Mononuclear cell (primary cell): ENCODE data around the gene CSKMT. TPM values are rescaled to one million over a fixed set of nuclear protein-coding genes. Genes with fewer than 3 reads are reported as not detected.
"Not testable (repeated sequence)": the region's sequence is repeated elsewhere in the genome, so short reads cannot be mapped to it uniquely, and the experiment has no call there.

Experiments used
- H3K27me3 ChIP-seq: 2 replicates; pipeline ENCODE4 v1.6.0; 2011; ENCODE audit warnings: low read length, control low read depth; ENCODE audit not compliant: insufficient read depth
- H3K4me1 ChIP-seq: 2 replicates; pipeline ENCODE4 v1.5.1; 2011; ENCODE audit warnings: mild to moderate bottlenecking, low read length, control low read depth; ENCODE audit not compliant: insufficient read depth
- H3K4me3 ChIP-seq: 2 replicates; pipeline ENCODE4 v1.5.1; 2011; ENCODE audit warnings: mild to moderate bottlenecking, low read length, moderate library complexity
- H3K9me3 ChIP-seq: 2 replicates; pipeline ENCODE4 v1.5.1; 2011; ENCODE audit warnings: low read depth, mild to moderate bottlenecking, control low read depth, low read length
- total RNA-seq: library from RNA; depleted of rRNA; stranded (reverse); fragments of >200 nt; gene quantifications from one replicate; pipeline ENCODE4 v1.2.3, GENCODE V29; 2012

The CSKMT gene
- total RNA-seq, 1 donor, result 58.0 TPM

DNA sequence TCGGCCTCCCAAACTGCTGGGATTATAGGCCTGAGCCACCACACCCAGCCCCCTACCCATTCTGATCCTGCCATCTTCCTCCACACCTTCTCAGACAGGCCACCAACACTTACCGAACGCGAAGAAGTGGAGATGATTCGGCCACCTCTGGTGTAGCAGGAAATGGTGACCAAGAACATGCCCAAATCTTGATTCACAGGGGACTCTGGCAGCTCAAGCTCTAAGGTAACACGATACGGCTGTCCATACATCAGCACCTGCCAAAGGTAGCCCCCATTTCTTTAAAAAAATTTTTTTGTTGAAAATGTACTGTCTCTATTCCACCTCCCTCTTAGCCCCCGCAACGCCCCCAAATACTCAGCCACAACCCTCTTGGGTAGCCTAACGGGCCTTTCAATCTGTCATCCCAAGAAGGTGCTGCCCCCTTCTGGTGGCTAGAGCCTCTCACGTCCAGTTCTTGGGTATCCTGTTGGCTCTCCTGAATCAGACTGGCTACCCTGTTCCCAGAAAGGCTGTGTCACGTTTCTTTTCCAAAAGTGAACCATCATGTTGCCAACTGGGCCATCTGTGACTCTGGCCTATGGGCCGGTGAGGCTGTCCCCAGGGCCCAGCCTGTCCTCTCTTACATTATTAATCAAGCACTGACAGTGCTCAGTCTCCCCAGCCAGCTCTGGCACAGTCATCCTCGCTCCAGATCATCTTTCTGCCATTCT, 29.5 kb downstream of the CSKMT start:
- Histone ChIP-seq H3K9me3 (no peaks in the 10 kb centered on the region), H3K4me3 (no peak overlapping the region), H3K4me1 (no peaks in the 10 kb centered on the region), H3K27me3 (no peaks in the 10 kb centered on the region)

DNA sequence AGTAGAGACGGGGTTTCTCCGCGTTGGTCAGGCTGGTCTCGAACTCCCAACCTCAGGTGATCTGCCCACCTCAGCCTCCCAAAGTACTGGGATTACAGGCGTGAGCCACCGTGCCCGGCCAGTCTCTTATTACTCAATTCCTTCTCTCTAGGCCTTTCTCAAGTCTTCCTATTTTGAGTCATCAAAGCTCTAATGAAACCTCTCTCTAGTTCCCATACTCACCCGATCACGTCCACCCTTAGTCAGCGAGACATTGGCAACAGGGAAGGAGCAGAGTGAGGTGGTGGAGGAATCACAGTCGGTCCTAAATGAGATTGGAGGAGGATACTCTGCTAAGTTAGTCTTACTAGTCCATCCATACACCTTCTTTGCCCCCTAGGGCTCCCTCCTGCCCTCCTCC, 37.1 kb downstream of the CSKMT start:
- Histone ChIP-seq H3K9me3 (no peaks in the 10 kb centered on the region), H3K4me3 (no peak overlapping the region), H3K27me3 (no peaks in the 10 kb centered on the region), H3K4me1 (peaks cover 49% of the 10 kb centered on the region)

DNA sequence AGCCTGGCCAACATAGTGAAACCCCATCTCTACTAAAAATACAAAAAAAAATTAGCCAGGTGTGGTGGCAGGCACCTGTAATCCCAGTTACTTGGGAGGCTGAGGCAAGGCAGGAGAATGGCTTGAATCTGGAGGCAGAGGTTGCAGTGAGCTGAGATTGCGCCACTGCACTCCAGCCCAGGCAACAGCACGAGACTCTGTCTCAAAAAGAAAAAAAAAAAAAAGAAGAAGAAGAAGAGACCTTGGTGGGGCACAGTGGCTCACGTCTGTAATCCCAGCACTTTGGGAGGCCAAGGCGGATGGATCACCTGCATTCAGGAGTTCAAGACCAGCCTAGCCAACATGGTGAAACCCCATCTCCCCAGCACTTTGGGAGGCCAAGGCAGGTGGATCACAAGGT, 38.8 kb downstream of the CSKMT start:
- H3K4me3 ChIP-seq, H3K9me3 ChIP-seq, H3K27me3 ChIP-seq: not testable (repeated sequence)
- H3K4me1 ChIP-seq, result peaks cover 66% of the 10 kb centered on the region

DNA sequence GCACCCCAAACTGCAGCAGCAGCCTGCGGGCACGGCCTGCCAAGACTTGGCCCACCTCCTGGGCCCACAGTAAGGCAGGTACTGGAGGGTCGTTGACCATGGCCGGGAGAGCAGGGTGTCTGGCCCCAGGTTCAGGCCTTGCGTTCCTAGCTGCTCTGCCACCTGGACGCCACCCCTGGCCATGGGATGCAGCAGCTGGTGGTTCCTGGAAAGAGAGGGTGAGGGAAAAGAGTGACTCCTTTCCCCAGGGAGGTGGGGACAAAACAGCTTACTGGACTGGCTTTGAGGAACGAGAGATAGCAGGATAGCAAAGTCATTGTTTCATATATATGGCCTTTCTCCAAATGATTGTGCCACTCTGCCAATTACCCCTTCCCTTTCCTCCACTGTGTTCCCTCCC, 40.3 kb downstream of the CSKMT start:
- peaks cover 74% of the 10 kb centered on the region for H3K4me1 ChIP-seq
- H3K4me3 ChIP-seq, result peak overlapping the region; percentile 61

DNA sequence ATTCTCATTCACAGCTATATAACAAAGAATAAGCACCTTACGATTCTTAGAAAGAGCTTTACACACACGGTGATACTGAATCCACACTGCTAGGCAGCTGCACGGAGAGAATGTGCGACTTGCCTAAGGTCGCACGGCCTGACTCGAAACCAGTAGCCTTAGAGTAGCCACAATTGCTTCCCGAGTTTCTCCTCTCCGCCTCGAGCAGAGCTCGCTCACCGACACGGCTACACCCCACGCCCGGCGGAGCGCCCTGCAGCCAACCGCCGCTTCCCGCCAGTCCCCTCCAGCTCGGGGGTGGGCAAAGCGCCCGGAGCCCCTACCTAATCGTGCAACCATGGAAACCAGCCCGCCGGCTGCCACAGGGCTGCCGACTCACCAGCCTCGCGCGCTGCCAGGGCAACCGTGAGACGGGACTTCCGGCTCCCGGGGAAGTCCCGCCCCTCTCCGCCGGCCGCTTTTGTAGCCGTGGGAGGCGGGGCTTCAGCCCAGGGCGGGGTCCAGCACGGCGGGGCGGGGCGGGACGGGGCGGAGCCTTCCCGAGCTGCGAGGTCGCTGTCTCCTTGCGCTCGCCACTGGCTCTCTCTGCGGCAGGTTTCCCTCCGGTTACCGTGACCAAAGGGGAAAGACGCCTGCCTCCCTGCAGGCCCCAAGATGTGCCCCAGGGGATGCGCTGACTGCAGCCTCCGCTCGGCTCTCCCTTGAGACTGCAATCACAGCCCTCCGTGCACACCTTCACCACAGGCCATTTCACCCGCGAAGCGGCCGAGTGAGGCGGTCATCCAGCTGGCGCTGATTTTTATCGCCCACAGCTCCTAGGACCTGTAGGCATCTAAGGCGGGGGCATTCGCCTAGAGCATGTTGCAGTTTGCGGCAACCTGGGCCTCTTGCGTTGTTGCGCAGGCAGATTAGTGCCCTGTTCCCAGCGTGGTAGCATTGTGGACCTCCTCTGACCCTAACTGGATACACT, 41.1 kb downstream of the CSKMT start:
- peak overlapping the region; percentile 61 for H3K4me3 ChIP-seq

More for the DNA sequence above, 40.3 kb downstream of the CSKMT start:
- no peaks in the 10 kb centered on the region for H3K27me3 ChIP-seq
- H3K9me3 ChIP-seq, result no peaks in the 10 kb centered on the region

DNA sequence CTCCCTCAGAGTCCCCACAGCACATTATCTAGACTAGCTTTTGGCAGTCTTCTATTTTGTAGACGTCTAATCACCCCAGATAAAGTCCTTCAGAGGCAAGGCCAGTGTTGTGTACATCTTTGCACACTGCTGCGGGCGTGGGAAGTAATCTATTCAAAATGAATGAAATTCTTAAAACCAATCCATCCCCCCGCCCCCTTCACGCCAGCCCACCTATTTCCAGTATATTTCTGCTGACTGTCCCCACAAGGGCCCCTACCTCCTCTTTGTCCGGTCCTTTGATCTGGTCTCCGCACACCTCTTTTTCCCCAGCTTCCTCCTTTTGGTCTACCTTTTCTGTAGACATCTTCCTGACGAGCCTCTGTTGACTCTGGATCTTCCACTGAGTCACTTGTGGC, 41.7 kb downstream of the CSKMT start:
- Histone ChIP-seq H3K27me3 (no peaks in the 10 kb centered on the region), H3K4me1 (peaks cover 76% of the 10 kb centered on the region), H3K4me3 (no peak overlapping the region), H3K9me3 (no peaks in the 10 kb centered on the region)

More for the DNA sequence above, 41.1 kb downstream of the CSKMT start:
- H3K9me3 ChIP-seq, result no peaks in the 10 kb centered on the region
- H3K4me1 ChIP-seq, result peaks cover 78% of the 10 kb centered on the region
- H3K27me3 ChIP-seq, result no peaks in the 10 kb centered on the region

DNA sequence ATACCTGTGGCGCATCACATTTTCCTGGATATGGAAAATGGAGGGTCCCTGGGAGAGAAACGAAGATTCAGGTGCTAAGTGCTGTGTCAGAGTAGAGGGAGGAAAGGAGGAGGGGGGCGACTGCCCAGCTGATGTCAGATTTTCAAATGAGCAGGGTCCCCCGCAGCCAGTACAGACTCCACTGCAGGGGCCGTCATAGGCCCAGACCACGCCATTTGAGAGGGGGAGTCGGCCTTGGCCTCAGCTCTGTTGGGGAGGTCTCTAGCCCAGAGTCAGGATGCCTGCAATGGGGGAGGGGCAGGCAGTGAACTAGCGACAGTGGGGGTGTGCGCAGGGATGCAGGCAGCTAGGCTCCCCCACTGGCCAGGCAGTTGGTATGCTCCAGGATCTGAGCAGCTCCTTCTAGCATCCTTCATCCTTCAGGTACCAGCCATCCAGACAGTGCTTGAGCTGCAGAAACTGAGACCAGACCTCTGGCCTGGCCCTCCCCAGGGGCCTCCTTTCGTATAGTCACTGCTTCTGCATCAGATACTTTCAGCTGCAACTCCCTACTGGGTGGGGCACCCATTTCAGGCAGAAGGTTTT, 42.3 kb downstream of the CSKMT start, which contains the start of the genes BSCL2 and GNG3:
Gene BSCL2, minus strand, starts transcription at position 148 of the 585 bp plus-strand sequence. CDS start 229 bp downstream, outside the sequence.
Gene GNG3, plus strand, starts transcription at position 400 of the 585 bp plus-strand sequence. CDS start 620 bp downstream, outside the sequence.
- peaks cover 76% of the 10 kb centered on the region for H3K4me1 ChIP-seq
- H3K9me3 ChIP-seq, result no peaks in the 10 kb centered on the region
- H3K4me3 ChIP-seq, result peak within 1 kb of the TSS; percentile 61
- H3K27me3 ChIP-seq, result no peaks in the 10 kb centered on the region

DNA sequence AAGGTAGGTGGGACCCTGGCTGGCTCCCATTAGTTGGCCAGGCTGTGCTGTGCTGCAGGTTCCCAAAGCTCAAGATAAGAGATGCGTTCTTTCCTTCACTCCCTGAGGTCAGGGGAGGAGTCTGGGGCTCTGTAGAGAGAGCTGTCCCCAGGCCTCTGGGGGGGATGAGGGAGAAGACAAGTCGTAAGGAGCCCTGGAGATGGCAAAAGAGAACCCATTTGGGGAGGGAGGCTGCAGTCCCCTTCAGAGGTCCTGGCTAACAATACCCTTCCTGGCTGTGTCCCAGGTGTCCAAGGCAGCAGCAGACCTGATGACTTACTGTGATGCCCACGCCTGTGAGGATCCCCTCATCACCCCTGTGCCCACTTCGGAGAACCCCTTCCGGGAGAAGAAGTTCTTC, 43.3 kb downstream of the CSKMT start:
- Histone ChIP-seq H3K4me3 (no peak overlapping the region), H3K9me3 (no peaks in the 10 kb centered on the region), H3K4me1 (peaks cover 67% of the 10 kb centered on the region), H3K27me3 (no peaks in the 10 kb centered on the region)

DNA sequence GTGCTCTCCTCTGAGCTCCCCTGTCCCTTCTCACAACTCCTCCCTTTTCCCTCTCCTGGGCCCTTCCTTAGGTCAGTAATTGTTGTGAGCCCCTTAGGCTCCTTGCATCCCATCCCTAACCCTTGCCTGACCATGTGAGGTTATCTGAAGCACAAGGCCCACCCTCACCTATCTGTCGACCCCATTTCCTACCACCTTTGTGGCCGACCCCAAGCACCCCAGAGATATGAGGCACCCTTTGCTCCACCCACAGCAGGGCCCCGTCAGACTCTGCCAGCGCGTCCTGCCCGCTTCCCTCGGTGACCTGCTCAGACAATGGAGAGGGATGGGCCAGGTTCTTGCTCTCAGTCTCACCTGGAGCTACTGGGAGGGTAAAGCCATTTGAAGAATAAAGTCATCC, 43.7 kb downstream of the CSKMT start:
- Histone ChIP-seq H3K9me3 (no peaks in the 10 kb centered on the region), H3K4me3 (peak overlapping the region; percentile 67), H3K4me1 (peaks cover 65% of the 10 kb centered on the region), H3K27me3 (no peaks in the 10 kb centered on the region)

DNA sequence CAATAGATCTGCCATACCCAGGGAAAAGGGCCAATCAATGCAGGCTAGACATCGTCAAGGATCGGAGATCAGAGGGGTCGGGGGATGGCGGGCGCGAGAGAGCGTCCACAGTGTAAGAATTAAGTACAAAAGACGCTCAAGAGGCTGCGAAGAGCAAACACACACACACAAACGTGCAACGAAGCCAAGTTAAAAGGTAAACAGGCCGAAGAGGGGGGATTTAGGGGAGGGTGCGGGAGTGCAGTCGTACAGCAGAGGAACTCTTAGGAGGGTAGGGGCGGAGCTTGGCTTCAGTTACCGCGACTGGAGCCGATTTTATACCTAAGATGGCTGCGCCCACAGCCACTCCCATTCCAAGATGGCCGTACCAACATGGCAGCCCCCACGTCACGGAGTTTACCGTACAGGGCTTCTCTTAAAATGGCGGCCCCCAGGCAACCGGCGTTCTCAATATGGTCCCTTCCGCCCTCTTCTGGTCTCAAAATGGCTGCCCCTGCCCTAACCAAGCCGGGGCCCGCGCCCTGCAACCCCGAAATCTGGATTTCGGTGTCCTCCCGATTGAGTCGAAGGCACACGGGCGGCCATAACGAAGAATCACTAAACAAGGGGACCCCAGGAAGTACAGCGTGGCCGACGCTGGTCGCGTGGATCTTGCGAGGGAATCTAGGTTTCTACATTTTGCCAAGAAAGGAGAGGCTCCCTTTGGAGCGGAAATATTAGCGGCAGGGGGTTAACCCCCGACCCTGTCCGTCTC, 44.3 kb downstream of the CSKMT start:
- Histone ChIP-seq H3K27me3 (no peaks in the 10 kb centered on the region), H3K4me1 (peaks cover 59% of the 10 kb centered on the region), H3K4me3 (peak overlapping the region; percentile 67), H3K9me3 (no peaks in the 10 kb centered on the region)

DNA sequence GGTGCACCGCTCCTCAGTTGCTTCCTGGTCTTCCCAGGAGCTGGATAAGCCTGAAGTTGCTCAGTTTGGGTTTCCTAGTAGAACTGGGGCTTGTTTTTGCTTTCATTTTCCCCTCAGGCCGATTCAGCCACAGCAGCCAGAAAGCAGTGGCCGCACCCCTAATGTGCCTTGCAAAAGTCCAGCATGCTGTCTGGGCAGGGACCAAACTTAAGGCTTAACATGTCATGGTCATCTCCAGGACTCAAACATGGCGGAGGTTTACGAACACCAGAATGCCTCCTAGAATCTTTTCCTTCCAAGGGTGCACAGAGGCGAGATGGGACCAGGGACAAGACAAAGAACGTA, 44.9 kb downstream of the CSKMT start:
- no peaks in the 10 kb centered on the region for H3K9me3 ChIP-seq
- H3K4me3 ChIP-seq, result peak overlapping the region; percentile 67
- H3K4me1 ChIP-seq, result peaks cover 54% of the 10 kb centered on the region
- H3K27me3 ChIP-seq, result no peaks in the 10 kb centered on the region

DNA sequence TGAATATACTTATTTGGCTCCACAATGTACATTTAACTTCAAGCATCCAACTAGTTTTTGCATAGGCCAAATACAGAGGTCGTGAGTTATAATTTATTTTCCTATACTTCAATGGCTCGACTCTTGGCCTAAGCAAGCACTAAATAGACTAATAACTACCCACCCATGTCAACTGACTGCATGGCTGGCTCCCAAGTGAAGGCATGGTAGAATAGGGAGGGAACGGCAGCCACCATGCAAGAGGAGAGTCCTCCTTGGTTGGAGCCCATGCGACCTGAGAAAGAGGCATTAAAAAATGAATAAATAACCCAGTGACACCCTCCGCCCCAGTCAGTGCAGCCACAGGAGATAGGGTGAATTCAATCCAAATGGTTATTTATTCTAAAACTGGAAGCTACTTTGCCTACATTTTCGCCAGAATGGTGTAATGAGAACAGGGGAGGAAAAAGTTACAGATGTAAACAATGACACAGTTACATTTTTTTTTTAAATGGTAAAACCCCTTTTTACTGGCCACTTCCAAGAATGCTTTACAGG, 47.2 kb downstream of the CSKMT start:
- no peak overlapping the region for H3K4me3 ChIP-seq

DNA sequence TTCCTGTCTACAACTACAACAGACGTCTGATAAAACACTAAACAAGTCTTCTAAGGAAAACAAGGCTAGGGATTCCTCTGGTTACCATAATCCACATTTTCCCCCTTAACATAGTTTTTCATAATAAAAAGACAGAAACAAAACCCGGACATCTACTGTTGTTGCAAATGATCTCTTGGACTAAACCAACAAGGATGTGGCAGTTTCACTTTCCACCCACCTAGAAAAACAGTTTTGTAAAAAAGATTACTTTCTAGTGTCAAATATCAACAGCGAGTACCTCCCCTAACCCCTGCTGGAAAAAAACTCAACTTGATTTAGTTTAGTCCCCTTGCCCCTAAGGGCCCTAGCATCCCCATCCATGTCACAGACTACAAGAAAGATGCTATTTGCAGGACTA, 47.7 kb downstream of the CSKMT start:
- no peak overlapping the region for H3K4me3 ChIP-seq
- peaks cover 29% of the 10 kb centered on the region for H3K4me1 ChIP-seq
- H3K27me3 ChIP-seq, result no peaks in the 10 kb centered on the region
- H3K9me3 ChIP-seq, result no peaks in the 10 kb centered on the region

More for the DNA sequence above, 47.2 kb downstream of the CSKMT start:
- Histone ChIP-seq H3K27me3 (no peaks in the 10 kb centered on the region), H3K9me3 (no peaks in the 10 kb centered on the region), H3K4me1 (peaks cover 34% of the 10 kb centered on the region)

DNA sequence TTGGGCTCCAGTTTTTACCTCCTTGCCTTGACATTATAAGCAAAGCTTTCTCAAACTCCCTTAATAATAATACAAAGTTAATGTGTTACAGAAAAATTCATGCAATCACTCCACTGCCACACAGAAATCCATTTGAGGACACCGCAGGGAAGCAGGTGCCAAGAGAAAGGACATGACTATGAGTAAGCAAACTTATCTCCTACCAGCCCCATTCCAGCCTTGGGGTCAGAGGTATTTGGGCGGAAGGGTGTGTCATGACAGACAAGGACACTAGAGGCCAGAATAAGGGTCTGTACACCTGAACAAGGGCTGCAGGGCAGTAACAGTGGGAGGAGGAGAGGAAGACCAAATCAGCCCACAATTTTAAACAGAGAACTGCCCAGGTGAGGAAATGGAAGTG, 48.2 kb downstream of the CSKMT start:
- Histone ChIP-seq H3K27me3 (no peaks in the 10 kb centered on the region), H3K4me3 (no peak overlapping the region), H3K4me1 (peaks cover 24% of the 10 kb centered on the region), H3K9me3 (no peaks in the 10 kb centered on the region)
